PC-3 (cell line): ENCODE results near the gene MTIF3. TPM values are rescaled to one million over a fixed set of nuclear protein-coding genes. Genes with fewer than 3 reads are reported as not detected.

Experiments used
- ATAC-seq: fragments of 200-7000 bp; cut with Tn5 transposase; 2 replicates; pipeline ENCODE4 v1.9.1; 2020; ENCODE audit warnings: mild to moderate bottlenecking, moderate library complexity
- BruUV-seq: library from RNA; stranded (reverse); fragments of 400-500 nt; replicated peaks from 2 replicates; lab custom pipeline; 2021; lab: Mats Ljungman, UMichigan
- CTCF ChIA-PET: fragments of 300-600 bp; sonication (Branson Sonifier 250); formaldehyde crosslinking; loops from one replicate; lab custom pipeline; 2022; ENCODE audit warnings: antibody characterized with exemption; lab: Charles Lee
- POLR2A ChIA-PET: fragments of 300-600 bp; sonication (Branson Sonifier 250); formaldehyde crosslinking; loops from one replicate; lab custom pipeline; 2022; ENCODE audit warnings: antibody characterized with exemption; ENCODE audit not compliant: unreplicated experiment; lab: Charles Lee
- DNase-seq: peaks from one replicate; pipeline ENCODE4 v3.0.0-alpha.2; 2015
- H2AFZ ChIP-seq: fragments of 300-600 bp; sonication (generic); 2 replicates; pipeline ENCODE4 v1.6.0; 2016; ENCODE audit warnings: antibody characterized with exemption, low read length
- H3F3A ChIP-seq: fragments of 300-600 bp; sonication (generic); one replicate; pipeline ENCODE4 v1.6.0; 2017; ENCODE audit warnings: antibody characterized with exemption, low read length, control low read depth, mild to moderate bottlenecking; ENCODE audit not compliant: unreplicated experiment
- H3K27ac ChIP-seq: fragments of 300-600 bp; sonication (generic); 2 replicates; pipeline ENCODE4 v1.5.1; 2016; ENCODE audit warnings: mild to moderate bottlenecking, low read length
- H3K27me3 ChIP-seq: fragments of 300-600 bp; sonication (generic); 2 replicates; pipeline ENCODE4 v1.6.1; 2016; ENCODE audit warnings: low read length, mixed read lengths
- H3K36me3 ChIP-seq: fragments of 300-600 bp; sonication (generic); 2 replicates; pipeline ENCODE4 v1.6.1; 2016; ENCODE audit warnings: low read depth, mixed run types, low read length, mixed read lengths
- H3K4me1 ChIP-seq: fragments of 300-600 bp; sonication (generic); 2 replicates; pipeline ENCODE4 v1.5.1; 2016; ENCODE audit warnings: low read length; ENCODE audit not compliant: insufficient read depth
- H3K4me2 ChIP-seq: fragments of 300-600 bp; sonication (generic); 2 replicates; pipeline ENCODE4 v1.6.0; 2016; ENCODE audit warnings: low read length
- H3K4me3 ChIP-seq: fragments of 300-600 bp; sonication (generic); 2 replicates; pipeline ENCODE4 v1.5.1; 2016; ENCODE audit warnings: mild to moderate bottlenecking, low read length, mixed read lengths
- H3K79me2 ChIP-seq: fragments of 300-600 bp; sonication (generic); 2 replicates; pipeline ENCODE4 v1.6.1; 2017; ENCODE audit warnings: low read length, mixed read lengths
- H3K9ac ChIP-seq: fragments of 300-600 bp; sonication (generic); 2 replicates; pipeline ENCODE4 v1.6.0; 2016; ENCODE audit warnings: mild to moderate bottlenecking, low read length
- H3K9me2 ChIP-seq: fragments of 300-600 bp; sonication (generic); replicated peaks from 2 replicates; pipeline ENCODE4 v1.6.1; 2016; ENCODE audit warnings: mixed run types, low read length, mixed read lengths
- H3K9me3 ChIP-seq: fragments of 300-600 bp; sonication (generic); 2 replicates; pipeline ENCODE4 v1.6.1; 2016; ENCODE audit warnings: low read length, mixed read lengths
- H4K20me1 ChIP-seq: fragments of 300-600 bp; sonication (generic); 2 replicates; pipeline ENCODE4 v1.6.1; 2016; ENCODE audit warnings: low read length, mixed read lengths
- EZH2 ChIP-seq: fragments of 300-600 bp; sonication (generic); IDR thresholded peaks from one replicate; pipeline ENCODE4 v1.6.1; 2017; ENCODE audit warnings: antibody characterized with exemption, mild to moderate bottlenecking, low read length; ENCODE audit not compliant: unreplicated experiment
- EZH2phosphoT487 ChIP-seq: fragments of 300-600 bp; sonication (generic); IDR thresholded peaks from 2 replicates; pipeline ENCODE4 v1.6.1; 2018; ENCODE audit warnings: mild to moderate bottlenecking, antibody characterized with exemption, low read length, borderline replicate concordance
- intact Hi-C: fragments of 100-400 bp; cut with micrococcal nuclease; formaldehyde crosslinking; loops from 2 replicates; pipeline ENCODE4 v1.9.0; 2023
- total RNA-seq: library from RNA; depleted of rRNA; stranded (reverse); fragments of >200 nt; gene quantifications from 2 replicates; pipeline ENCODE4 v1.2.3, GENCODE V29; 2014
- TF ChIP-seq, protein P1 (sequence below): fragments of 300-600 bp; sonication (generic); conservative IDR thresholded peaks from 2 replicates; pipeline ENCODE4 v1.5.1; 2017; ENCODE audit warnings: antibody characterized with exemption, low read depth, mild to moderate bottlenecking, low read length

MTIF3 gene
- total RNA-seq, 1 experiment from 2014 or later: 43.9 TPM

DNA sequence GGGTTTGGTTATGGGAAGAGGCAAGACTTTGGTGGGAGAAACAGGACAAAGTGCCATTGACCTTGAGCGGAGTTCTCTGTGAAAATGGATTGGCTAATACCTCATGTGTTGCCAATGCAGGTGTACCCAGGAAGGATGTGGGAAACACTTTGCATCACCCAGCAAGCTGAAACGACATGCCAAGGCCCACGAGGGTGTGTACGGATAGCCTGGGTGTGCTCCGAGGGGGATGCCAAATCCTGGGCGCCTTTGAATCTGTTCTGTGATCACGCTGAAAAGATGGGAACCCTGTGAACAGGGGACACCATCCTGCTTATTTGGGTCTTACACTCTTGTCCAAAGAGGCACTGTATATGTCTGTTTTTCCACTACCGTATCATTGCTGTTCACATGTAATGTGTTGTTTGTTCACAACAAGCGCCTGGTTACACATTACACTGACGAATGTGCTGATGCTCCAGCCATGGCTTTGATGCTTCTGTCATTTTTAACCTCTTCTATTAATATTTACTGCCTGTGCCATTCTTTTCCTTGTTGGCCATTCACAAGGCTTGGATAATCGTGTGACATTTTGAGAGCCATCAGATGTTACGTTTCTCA lies 17.7 kb downstream of the MTIF3 start:
- Histone ChIP-seq H3K9me3 (no peaks in the 10 kb centered on the region), H3K79me2 (peaks cover 23% of the 10 kb centered on the region), H2AFZ (no peak overlapping the region), H3K4me2 (no peak overlapping the region), H3K4me1 (peaks cover 4% of the 10 kb centered on the region), H3K9ac (no peak overlapping the region), H3K27ac (no peak overlapping the region), H4K20me1 (no peaks in the 10 kb centered on the region), H3K9me2 (no peaks in the 10 kb centered on the region), H3F3A (no peaks in the 10 kb centered on the region), H3K36me3 (peaks cover 56% of the 10 kb centered on the region), H3K27me3 (no peaks in the 10 kb centered on the region), H3K4me3 (no peak overlapping the region)
- no peak for ATAC-seq
- CTCF ChIA-PET: no interaction called here
- intact Hi-C loops: no loop called here
- POLR2A ChIA-PET: no interaction called here
- TF ChIP-seq EZH2phosphoT487 (no peak), EZH2 (no peak)
- TF ChIP-seq, protein P1, sequence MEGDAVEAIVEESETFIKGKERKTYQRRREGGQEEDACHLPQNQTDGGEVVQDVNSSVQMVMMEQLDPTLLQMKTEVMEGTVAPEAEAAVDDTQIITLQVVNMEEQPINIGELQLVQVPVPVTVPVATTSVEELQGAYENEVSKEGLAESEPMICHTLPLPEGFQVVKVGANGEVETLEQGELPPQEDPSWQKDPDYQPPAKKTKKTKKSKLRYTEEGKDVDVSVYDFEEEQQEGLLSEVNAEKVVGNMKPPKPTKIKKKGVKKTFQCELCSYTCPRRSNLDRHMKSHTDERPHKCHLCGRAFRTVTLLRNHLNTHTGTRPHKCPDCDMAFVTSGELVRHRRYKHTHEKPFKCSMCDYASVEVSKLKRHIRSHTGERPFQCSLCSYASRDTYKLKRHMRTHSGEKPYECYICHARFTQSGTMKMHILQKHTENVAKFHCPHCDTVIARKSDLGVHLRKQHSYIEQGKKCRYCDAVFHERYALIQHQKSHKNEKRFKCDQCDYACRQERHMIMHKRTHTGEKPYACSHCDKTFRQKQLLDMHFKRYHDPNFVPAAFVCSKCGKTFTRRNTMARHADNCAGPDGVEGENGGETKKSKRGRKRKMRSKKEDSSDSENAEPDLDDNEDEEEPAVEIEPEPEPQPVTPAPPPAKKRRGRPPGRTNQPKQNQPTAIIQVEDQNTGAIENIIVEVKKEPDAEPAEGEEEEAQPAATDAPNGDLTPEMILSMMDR: no peak
- DNase-seq: no peak
- BruUV-seq: no TSS peak

DNA sequence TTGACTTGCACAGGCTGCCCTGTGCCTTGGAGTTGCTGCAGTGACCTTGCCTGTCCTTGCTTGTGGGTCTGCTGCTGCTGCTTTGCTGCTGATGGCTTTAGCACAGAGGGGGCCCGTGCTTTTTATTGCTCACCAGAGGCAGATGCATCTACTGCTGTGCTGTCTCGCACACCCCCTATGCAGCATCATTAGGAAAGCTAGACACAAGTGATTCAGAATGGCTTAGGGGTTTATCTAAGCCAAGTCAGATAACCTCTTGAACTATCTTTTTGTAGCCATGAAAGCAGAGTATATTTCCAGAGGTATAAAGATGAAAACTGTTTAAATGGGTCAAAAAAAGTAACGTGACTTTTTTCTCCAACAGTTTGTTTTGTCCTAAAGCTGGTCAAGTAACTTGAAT lies 18.2 kb downstream of the MTIF3 start:
- intact Hi-C loops: no loop called here
- TF ChIP-seq EZH2 (no peak), EZH2phosphoT487 (no peak)
- TF ChIP-seq, protein P1: no peak
- Histone ChIP-seq H3K4me1 (peaks cover 10% of the 10 kb centered on the region), H3K4me2 (no peak overlapping the region), H3K4me3 (no peak overlapping the region), H3F3A (no peaks in the 10 kb centered on the region), H3K9me2 (no peaks in the 10 kb centered on the region), H3K27ac (no peak overlapping the region), H3K9ac (no peak overlapping the region), H2AFZ (no peak overlapping the region), H3K79me2 (peaks cover 28% of the 10 kb centered on the region), H3K36me3 (peaks cover 56% of the 10 kb centered on the region), H3K9me3 (no peaks in the 10 kb centered on the region), H3K27me3 (no peaks in the 10 kb centered on the region), H4K20me1 (no peaks in the 10 kb centered on the region)
- ChIA-PET CTCF (no interaction called here), POLR2A (no interaction called here)
- no TSS peak for BruUV-seq
- ATAC-seq (no peak), DNase-seq (no peak)

- peaks cover 54% of the 10 kb centered on the region for H3K79me2 ChIP-seq
- peaks cover 6% of the 10 kb centered on the region for H3F3A ChIP-seq
- TF ChIP-seq EZH2phosphoT487 (no peak), EZH2 (no peak)
- TF ChIP-seq, protein P1: no peak
- DNase-seq (no peak), ATAC-seq (no peak)
- no peak overlapping the region for H3K9ac ChIP-seq
- no peak overlapping the region for H2AFZ ChIP-seq
- no peak overlapping the region for H3K4me2 ChIP-seq
- BruUV-seq: no TSS peak
- no peak overlapping the region for H3K27ac ChIP-seq
- ChIA-PET CTCF (no interaction called here), POLR2A (no interaction called here)
- intact Hi-C loops: no loop called here
- no peak overlapping the region for H3K4me3 ChIP-seq
- no peaks in the 10 kb centered on the region for H3K27me3 ChIP-seq
- H3K9me2 ChIP-seq: no peaks in the 10 kb centered on the region
- peaks cover 31% of the 10 kb centered on the region for H3K36me3 ChIP-seq
- H4K20me1 ChIP-seq: no peaks in the 10 kb centered on the region
- peaks cover 37% of the 10 kb centered on the region for H3K4me1 ChIP-seq
- H3K9me3 ChIP-seq: no peaks in the 10 kb centered on the region
Observed at GRCh38 chr13:27428160-27428559, 22.2 kb downstream of the MTIF3 start.
